Measurements from ENCODE around the gene S100PBP. TPM values are rescaled to one million over a fixed set of nuclear protein-coding genes. Genes with fewer than 3 reads are reported as not detected.

Gene S100PBP
- total RNA-seq, 4 donors from 2014 or later, result 44.3 to 178 (median 58.1) TPM

- no peaks in the 10 kb centered on the region for H3K27me3 ChIP-seq
- TF ChIP-seq, protein P1, sequence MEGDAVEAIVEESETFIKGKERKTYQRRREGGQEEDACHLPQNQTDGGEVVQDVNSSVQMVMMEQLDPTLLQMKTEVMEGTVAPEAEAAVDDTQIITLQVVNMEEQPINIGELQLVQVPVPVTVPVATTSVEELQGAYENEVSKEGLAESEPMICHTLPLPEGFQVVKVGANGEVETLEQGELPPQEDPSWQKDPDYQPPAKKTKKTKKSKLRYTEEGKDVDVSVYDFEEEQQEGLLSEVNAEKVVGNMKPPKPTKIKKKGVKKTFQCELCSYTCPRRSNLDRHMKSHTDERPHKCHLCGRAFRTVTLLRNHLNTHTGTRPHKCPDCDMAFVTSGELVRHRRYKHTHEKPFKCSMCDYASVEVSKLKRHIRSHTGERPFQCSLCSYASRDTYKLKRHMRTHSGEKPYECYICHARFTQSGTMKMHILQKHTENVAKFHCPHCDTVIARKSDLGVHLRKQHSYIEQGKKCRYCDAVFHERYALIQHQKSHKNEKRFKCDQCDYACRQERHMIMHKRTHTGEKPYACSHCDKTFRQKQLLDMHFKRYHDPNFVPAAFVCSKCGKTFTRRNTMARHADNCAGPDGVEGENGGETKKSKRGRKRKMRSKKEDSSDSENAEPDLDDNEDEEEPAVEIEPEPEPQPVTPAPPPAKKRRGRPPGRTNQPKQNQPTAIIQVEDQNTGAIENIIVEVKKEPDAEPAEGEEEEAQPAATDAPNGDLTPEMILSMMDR (IDR thresholded peaks at IDR 0.05), result no peak
- H3K36me3 ChIP-seq, result peaks cover 0 to 18% (median 0%) of the 10 kb centered on the region in 3 donors
- no peak overlapping the region for H3K4me3 ChIP-seq
- H3K4me1 ChIP-seq, result no peaks in the 10 kb centered on the region
- DNase-seq, result no peak
- H3K9me3 ChIP-seq, result no peaks in the 10 kb centered on the region
- no peak overlapping the region for H3K27ac ChIP-seq
These were observed 47.0 kb downstream of the S100PBP start for GRCh38 chr1:32864375-32865019.

- Histone ChIP-seq H3K4me3 (no peak overlapping the region), H3K9me3 (no peaks in the 10 kb centered on the region), H3K4me1 (peaks cover 0 to 7% (median 0%) of the 10 kb centered on the region in 4 donors), H3K36me3 (peaks cover 0 to 10% (median 0%) of the 10 kb centered on the region in 3 donors), H3K27me3 (no peaks in the 10 kb centered on the region), H3K27ac (no peak overlapping the region)
- DNase-seq, result no peak
- TF ChIP-seq POLR2A (IDR thresholded peaks at IDR 0.05), result no peak
- TF ChIP-seq, protein P1 (IDR thresholded peaks at IDR 0.05), result no peak
These were observed 48.4 kb downstream of the S100PBP start for GRCh38 chr1:32865639-32866405.

DNA sequence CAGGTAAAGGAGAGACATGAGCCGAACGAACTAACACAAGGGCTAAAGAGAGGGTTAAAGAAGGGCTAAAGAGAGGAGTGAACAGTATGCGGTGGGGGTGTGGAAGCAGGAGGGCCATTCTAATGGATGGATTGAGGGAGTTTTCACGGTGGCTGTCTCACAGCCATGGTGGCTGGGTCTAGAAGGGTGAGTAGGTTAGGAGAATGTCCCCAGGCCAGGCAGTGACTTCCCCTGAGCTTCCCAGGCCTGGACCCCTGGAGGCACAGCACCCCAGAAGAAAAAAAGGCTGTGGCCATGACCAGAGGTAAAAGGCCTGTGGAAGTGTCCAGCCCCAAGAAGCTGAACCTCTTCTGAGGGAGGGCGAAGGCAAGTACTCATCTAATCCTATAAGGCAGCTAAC lies 49.7 kb downstream of the S100PBP start:
- Histone ChIP-seq H3K36me3 (peaks cover 0 to 10% (median 0%) of the 10 kb centered on the region in 3 donors), H3K4me3 (no peak overlapping the region), H3K27me3 (peaks cover 0 to 9% of the 10 kb centered on the region in 2 donors), H3K4me1 (peaks cover 0 to 12% (median under 1%) of the 10 kb centered on the region in 4 donors), H3K27ac (no peak overlapping the region), H3K9me3 (no peaks in the 10 kb centered on the region)
- no peak for TF ChIP-seq POLR2A (IDR thresholded peaks at IDR 0.05)
- TF ChIP-seq, protein P1 (IDR thresholded peaks at IDR 0.05), result no peak
- DNase-seq, result no peak

DNA sequence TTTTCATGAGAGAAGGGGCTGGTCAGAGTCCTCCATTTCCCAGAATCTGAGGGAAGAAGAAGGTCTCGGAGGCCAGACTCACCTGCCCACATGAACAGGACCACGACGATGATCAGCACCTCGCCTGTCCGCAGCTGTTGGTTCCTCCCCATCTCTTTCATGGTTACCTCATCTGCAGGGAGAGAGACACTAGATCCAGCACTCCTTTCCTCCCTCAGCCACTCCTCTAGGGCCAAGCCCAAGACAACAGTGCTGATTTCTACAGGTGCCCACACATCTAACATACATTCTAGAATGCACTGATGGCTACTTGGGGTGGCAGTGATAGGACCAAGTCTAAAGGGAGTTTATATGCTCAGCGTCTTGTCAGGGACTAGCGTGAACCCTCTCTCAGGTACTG lies 50.2 kb downstream of the S100PBP start:
- H3K27me3 ChIP-seq, result peaks cover 0 to 9% of the 10 kb centered on the region in 2 donors
- peaks cover 0 to 8% (median 0%) of the 10 kb centered on the region in 3 donors for H3K36me3 ChIP-seq
- DNase-seq, result no peak
- H3K9me3 ChIP-seq, result no peaks in the 10 kb centered on the region
- H3K27ac ChIP-seq, result no peak overlapping the region
- peaks cover 0 to 17% (median 3%) of the 10 kb centered on the region in 4 donors for H3K4me1 ChIP-seq
- no peak overlapping the region for H3K4me3 ChIP-seq
- no peak for TF ChIP-seq POLR2A (IDR thresholded peaks at IDR 0.05)
- TF ChIP-seq, protein P1 (IDR thresholded peaks at IDR 0.05), result no peak

GRCh38 chr1:32868085-32868484 lies 50.6 kb downstream of the S100PBP start:
- Histone ChIP-seq H3K27me3 (peaks cover 0 to 9% of the 10 kb centered on the region in 2 donors), H3K27ac (no peak overlapping the region), H3K4me3 (no peak overlapping the region), H3K9me3 (no peaks in the 10 kb centered on the region), H3K36me3 (peaks cover 0 to 4% (median 0%) of the 10 kb centered on the region in 3 donors), H3K4me1 (peaks cover 0 to 19% (median 3%) of the 10 kb centered on the region in 4 donors)
- no peak for TF ChIP-seq POLR2A (IDR thresholded peaks at IDR 0.05)
- TF ChIP-seq, protein P1 (IDR thresholded peaks at IDR 0.05), result no peak
- DNase-seq, result no peak

Data from Peyer's patch (tissue), 4 donors.